Colonic mucosa (tissue), 2 donors: Measurements from ENCODE around the gene TMPRSS3. TPM values are rescaled to one million over a fixed set of nuclear protein-coding genes. Genes with fewer than 3 reads are reported as not detected.

Source experiments
- total RNA-seq, 2 donors: library from RNA; stranded (reverse); fragmentation: NEBNext Ultra II Directional in 1 of 2; extraction: Animal tissue kit (Norgen Biotek cat#: 25700) in 1 of 2; gene quantifications; one replicate each; pipeline ENCODE4 v1.2.1, GENCODE V29; 2021
- donor health status: DM: no; HTN: no; CAD: no.
- donor health status: DM: no; HTN: no; CAD: no.

The TMPRSS3 gene
- total RNA-seq, 2 donors from 2014 or later, result 0.82 to 1.2 TPM

Other genes with a start within 250 kb of the TMPRSS3 start
- 10 to 100 TPM; 13.8 to 60.0 TPM for gene ABCG1, start 176.9 kb downstream of the TMPRSS3 start, total RNA-seq
- gene TFF3, start 80.6 kb downstream of the TMPRSS3 start, total RNA-seq, result 1,000 to 10,000 TPM; 2,373 to 4,154 TPM
- 1 to 10 TPM; 2.3 to 2.5 TPM for gene TFF2, start 45.1 kb downstream of the TMPRSS3 start, total RNA-seq
- 100 to 1,000 TPM; 233 to 916 TPM for gene TFF1, start 29.5 kb downstream of the TMPRSS3 start, total RNA-seq
- 1 to 10 TPM in 1 of 2 donors, under 1 TPM in 1; 0.93 to 1.5 TPM for gene UBASH3A, start 7.8 kb upstream of the TMPRSS3 start, total RNA-seq
- 1 to 10 TPM; 6.9 to 7.5 TPM for gene RSPH1, start 100.2 kb upstream of the TMPRSS3 start, total RNA-seq
- gene SLC37A1, start 117.8 kb upstream of the TMPRSS3 start, total RNA-seq, result 100 to 1,000 TPM in 1 of 2 donors, 10 to 100 TPM in 1; 98.5 to 118 TPM